Measurements from ENCODE around the gene GRM5.
"Not testable (repeated sequence)": the region's sequence is repeated elsewhere in the genome, so short reads cannot be mapped to it uniquely, and the experiment has no call there.

GRCh38 chr11:88978992-88979391 is 86.8 kb downstream of the GRM5 start:
- not testable (repeated sequence) for TF ChIP-seq POLR2AphosphoS5 (IDR thresholded peaks at IDR 0.05; ENCODE audit: insufficient read depth in 1 of 2, low read depth in 1 of 2); CTCF (IDR thresholded peaks at IDR 0.05)

Data from vagina (tissue), 2 donors.